ENCODE results near the gene SPECC1L. TPM values are rescaled to one million over a fixed set of nuclear protein-coding genes. Genes with fewer than 3 reads are reported as not detected.

SPECC1L gene
- total and polyA plus RNA-seq, 10 of the 15 experiments (the other 5 are each of a cell fraction or from before 2014, with no cell fraction given) = 1.9 to 40.6 (median 19.1) TPM

GRCh38 chr22:24451162-24451561 is 180.5 kb downstream of the SPECC1L start (continued):
- TF ChIP-seq SIX5 (IDR thresholded peaks at IDR 0.05; ENCODE audit: low read depth, low read length, severe bottlenecking) (no peak), JUNB (IDR thresholded peaks at IDR 0.05) (no peak), NRF1 (conservative IDR thresholded peaks at IDR 0.05; ENCODE audit: low read depth, low read length) (no peak), HDAC6 (IDR thresholded peaks at IDR 0.05; ENCODE audit: unreplicated experiment) (no peak)

- POLR2A ChIA-PET = interaction anchor here (0.5 kb wide), 1 partner anchor 73 kb away, joined by 4 read pairs; no protein-coding TSS in a partner anchor
- Histone ChIP-seq H3K9me3 (replicated peaks; ENCODE audit: control insufficient read depth, insufficient read depth, low read length) (no peaks in the 10 kb centered on the region; the same call in 2 of the 3 replicates), H4K20me1 (ENCODE audit: control insufficient read depth, insufficient read depth) (no peaks in the 10 kb centered on the region), H3K36me3 (ENCODE audit: control insufficient read depth in 2 of 2, insufficient read depth in 2 of 2, low read length in 1 of 2) (no peaks in the 10 kb centered on the region), H3K4me1 (ENCODE audit: control insufficient read depth, insufficient read depth, low read length) (no peaks in the 10 kb centered on the region), H3K79me2 (ENCODE audit: control insufficient read depth, insufficient read depth, low read length) (no peaks in the 10 kb centered on the region), H3K4me3 (no peak overlapping the region), H3K9ac (ENCODE audit: control insufficient read depth, insufficient read depth, low read length) (no peak overlapping the region), H3K27ac (ENCODE audit: control insufficient read depth, insufficient read depth) (no peak overlapping the region), H3K4me2 (ENCODE audit: control insufficient read depth, insufficient read depth) (no peak overlapping the region), H2AFZ (ENCODE audit: control insufficient read depth, low read depth, low read length) (no peak overlapping the region), H3K27me3 (replicated peaks in 1 of 2; ENCODE audit: control insufficient read depth in 2 of 2, insufficient read depth in 2 of 2, low read length in 1 of 2) (no peaks in the 10 kb centered on the region)
- intact Hi-C loops (cut with micrococcal nuclease; ENCODE audit: unreplicated experiment) (no loop called here), in situ Hi-C loops (cut with MboI) (no loop called here)
- DNase-seq (ENCODE audit: low read depth, low spot score) = no peak
- SMC1A ChIA-PET (ENCODE audit: uncharacterized antibody, unreplicated experiment) = interaction anchor here (1.0 kb wide), 1 partner anchor 17 kb away, joined by 3 read pairs; no protein-coding TSS in a partner anchor
- no TSS peak for BruUV-seq (replicated peaks)
- CTCF ChIA-PET = interaction anchor here (1.3 to 1.5 kb wide), 2 partner anchors 11 to 16 kb away, joined by 3 to 4 read pairs; no protein-coding TSS in a partner anchor
- no peak for FAIRE-seq
- TF ChIP-seq BCL11A (IDR thresholded peaks at IDR 0.05; ENCODE audit: low read depth, low read length) (no peak), E4F1 (IDR thresholded peaks at IDR 0.05; ENCODE audit: borderline replicate concordance, partially characterized antibody) (no peak), BHLHE40 (IDR thresholded peaks at IDR 0.05; ENCODE audit: borderline replicate concordance in 1 of 2, low read depth in 2 of 2, low read length in 1 of 2) (no peak), BCL3 (IDR thresholded peaks at IDR 0.05; ENCODE audit: borderline replicate concordance, insufficient read depth, low read depth, low read length, poor library complexity, severe bottlenecking) (no peak), TCF7 (IDR thresholded peaks at IDR 0.05; ENCODE audit: borderline replicate concordance) (no peak), ZZZ3 (IDR thresholded peaks at IDR 0.05; ENCODE audit: control insufficient read depth, insufficient read length, low read depth) (no peak), KLF5 (IDR thresholded peaks at IDR 0.05; ENCODE audit: partially characterized antibody) (no peak), ELK1 (IDR thresholded peaks at IDR 0.05; ENCODE audit: low read depth, low read length) (no peak), ZNF274 (IDR thresholded peaks at IDR 0.05; ENCODE audit: insufficient read depth, insufficient read length) (no peak), TBL1XR1 (IDR thresholded peaks at IDR 0.05; ENCODE audit: low read depth, low read length) (no peak), SREBF2 (IDR thresholded peaks at IDR 0.05; ENCODE audit: low read length) (no peak), EZH2 (IDR thresholded peaks at IDR 0.05; ENCODE audit: borderline replicate concordance, control insufficient read depth, low read depth, low read length) (no peak)
- WGBS (ENCODE audit: insufficient coverage, insufficient replicate concordance, low lambda C conversion rate, missing lambda C conversion rate) = 9% methylated on average over 1 of the region's 1 CpG
- RAD21 ChIA-PET (ENCODE audit: unreplicated experiment) = no interaction called here
- no peak for ATAC-seq
These were observed 183.2 kb downstream of the SPECC1L start for GRCh38 chr22:24453853-24454252.
